H9 (cell line): Measurements from ENCODE around the gene MDFIC2. TPM values are rescaled to one million over a fixed set of nuclear protein-coding genes. Genes with fewer than 3 reads are reported as not detected.

Experiments
- DNase-seq: peaks from one replicate; pipeline ENCODE4 v3.0.0-alpha.2; 2017
- H2AFZ ChIP-seq: one replicate; pipeline ENCODE4 v1.6.1; 2013; ENCODE audit warnings: mild to moderate bottlenecking, low read length, control low read depth, moderate library complexity
- H2AK5ac ChIP-seq: 2 replicates; pipeline ENCODE4 v1.6.1; 2013; ENCODE audit warnings: low read length, control low read depth, mixed read lengths; ENCODE audit not compliant: insufficient read length
- H2BK120ac ChIP-seq: one replicate; pipeline ENCODE4 v1.6.1; 2013; ENCODE audit warnings: low read depth, mild to moderate bottlenecking, low read length, control low read depth, inconsistent platforms; ENCODE audit not compliant: poor library complexity, severe bottlenecking
- H2BK12ac ChIP-seq: 2 replicates; pipeline ENCODE4 v1.6.1; 2013; ENCODE audit warnings: low read length, control low read depth, mixed read lengths, low read depth; ENCODE audit not compliant: insufficient read length
- H2BK15ac ChIP-seq: 2 replicates; pipeline ENCODE4 v1.6.1; 2013; ENCODE audit warnings: low read depth, low read length, control low read depth
- H2BK20ac ChIP-seq: one replicate; pipeline ENCODE4 v1.6.1; 2013; ENCODE audit warnings: low read depth, mild to moderate bottlenecking, low read length, control low read depth, inconsistent platforms; ENCODE audit not compliant: poor library complexity, severe bottlenecking
- H2BK5ac ChIP-seq: 2 replicates; pipeline ENCODE4 v1.6.1; 2013; ENCODE audit warnings: low read length, control low read depth, mixed read lengths; ENCODE audit not compliant: insufficient read length
- H3K14ac ChIP-seq: 2 replicates; pipeline ENCODE4 v1.6.1; 2013; ENCODE audit warnings: low read length, control low read depth; ENCODE audit not compliant: insufficient read depth
- H3K18ac ChIP-seq: 2 replicates; pipeline ENCODE4 v1.6.1; 2013; ENCODE audit warnings: low read depth, mild to moderate bottlenecking, mixed read lengths, low read length, control low read depth; ENCODE audit not compliant: insufficient read length
- H3K23ac ChIP-seq: 2 replicates; pipeline ENCODE4 v1.6.1; 2013; ENCODE audit warnings: low read length, control low read depth, mixed read lengths, low read depth; ENCODE audit not compliant: insufficient read length
- H3K23me2 ChIP-seq: 2 replicates; pipeline ENCODE4 v1.6.1; 2013; ENCODE audit warnings: low read depth, mild to moderate bottlenecking, mixed read lengths, low read length, control low read depth; ENCODE audit not compliant: insufficient read length, poor library complexity, severe bottlenecking
- H3K27ac ChIP-seq: 2 replicates; pipeline ENCODE4 v1.5.1; 2013; ENCODE audit warnings: low read length, control low read depth, mixed read lengths, low read depth; ENCODE audit not compliant: insufficient read length
- H3K27me3 ChIP-seq: 2 replicates; pipeline ENCODE4 v1.6.1; 2013; ENCODE audit warnings: low read length, control low read depth, inconsistent platforms; ENCODE audit not compliant: insufficient read depth
- H3K4ac ChIP-seq: 2 replicates; pipeline ENCODE4 v1.6.1; 2013; ENCODE audit warnings: low read depth, mild to moderate bottlenecking, control low read depth, inconsistent platforms, low read length, moderate library complexity
- H3K4me1 ChIP-seq: 2 replicates; pipeline ENCODE4 v1.6.1; 2013; ENCODE audit warnings: low read length, control low read depth, inconsistent platforms; ENCODE audit not compliant: insufficient read depth
- H3K4me2 ChIP-seq: 2 replicates; pipeline ENCODE4 v1.6.1; 2013; ENCODE audit warnings: low read length, control low read depth, mixed read lengths; ENCODE audit not compliant: insufficient read length, insufficient read depth
- H3K56ac ChIP-seq: 2 replicates; pipeline ENCODE4 v1.6.1; 2013; ENCODE audit warnings: low read depth, mild to moderate bottlenecking, mixed read lengths, low read length, control low read depth; ENCODE audit not compliant: insufficient read length
- H3K79me1 ChIP-seq: 2 replicates; pipeline ENCODE4 v1.6.1; 2013; ENCODE audit warnings: low read depth, mild to moderate bottlenecking, moderate library complexity, low read length, control low read depth, inconsistent platforms; ENCODE audit not compliant: insufficient read depth, poor library complexity, severe bottlenecking
- H3K79me2 ChIP-seq: 2 replicates; pipeline ENCODE4 v1.6.1; 2013; ENCODE audit warnings: low read length, control low read depth, inconsistent platforms; ENCODE audit not compliant: insufficient read depth
- H3K9ac ChIP-seq: 2 replicates; pipeline ENCODE4 v1.6.1; 2013; ENCODE audit warnings: low read length, control low read depth, mixed read lengths; ENCODE audit not compliant: insufficient read length; ENCODE audit errors: extremely low read depth
- H3K9me3 ChIP-seq: one replicate; pipeline ENCODE4 v1.6.1; 2013; ENCODE audit warnings: low read depth, low read length, inconsistent platforms; ENCODE audit not compliant: control insufficient read depth
- H3T11ph ChIP-seq: one replicate; pipeline ENCODE4 v1.6.1; 2013; ENCODE audit warnings: mild to moderate bottlenecking, low read length, control low read depth, inconsistent platforms
- H4K20me1 ChIP-seq: one replicate; pipeline ENCODE4 v1.6.1; 2013; ENCODE audit not compliant: control insufficient read depth, insufficient read length, insufficient read depth
- H4K5ac ChIP-seq: 2 replicates; pipeline ENCODE4 v1.6.1; 2013; ENCODE audit warnings: low read depth, mild to moderate bottlenecking, mixed read lengths, low read length, control low read depth; ENCODE audit not compliant: insufficient read length
- H4K8ac ChIP-seq: replicated peaks from 2 replicates; pipeline ENCODE4 v1.6.1; 2013; ENCODE audit warnings: low read length, control low read depth, mixed read lengths, low read depth; ENCODE audit not compliant: insufficient read length
- H4K91ac ChIP-seq: 2 replicates; pipeline ENCODE4 v1.6.1; 2013; ENCODE audit warnings: low read depth, mild to moderate bottlenecking, moderate library complexity, mixed read lengths, low read length, control low read depth; ENCODE audit not compliant: insufficient read length
- H3K27ac Mint-ChIP-seq, 3 experiments: 2 replicates in 2 of 3; 3 replicates in 1 of 3; pipeline ENCODE4 v1.8.0; 2020 to 2021; ENCODE audit warnings: mixed read lengths in 3 of 3, mild to moderate bottlenecking in 1 of 3, moderate library complexity in 1 of 3
- H3K27me3 Mint-ChIP-seq: 2 replicates; pipeline ENCODE4 v1.8.0; 2021; ENCODE audit warnings: low read depth, mild to moderate bottlenecking, moderate library complexity, mixed read lengths
- H3K36me3 Mint-ChIP-seq, 3 experiments: 2 replicates in 2 of 3; 3 replicates in 1 of 3; pipeline ENCODE4 v1.8.0; 2020 to 2021; ENCODE audit warnings: low read depth in 3 of 3, mixed read lengths in 3 of 3; ENCODE audit not compliant: insufficient read depth in 1 of 3
- H3K4me1 Mint-ChIP-seq, 2 experiments: 2 replicates each; pipeline ENCODE4 v1.8.0; 2020; ENCODE audit warnings: mixed read lengths in 2 of 2
- H3K4me3 Mint-ChIP-seq, 2 experiments: 2 replicates in 1 of 2; 3 replicates in 1 of 2; pipeline ENCODE4 v1.8.0; 2020 to 2021; ENCODE audit warnings: mild to moderate bottlenecking in 2 of 2, mixed read lengths in 2 of 2, moderate library complexity in 1 of 2
- H3K9me3 Mint-ChIP-seq, 2 experiments: 2 replicates in 1 of 2; 3 replicates in 1 of 2; pipeline ENCODE4 v1.8.0; 2020; ENCODE audit warnings: mild to moderate bottlenecking in 2 of 2, mixed read lengths in 2 of 2, moderate library complexity in 1 of 2
- WGBS: extraction: QIAGEN DNeasy Blood & Tissue Kit; methylation state at CpG from one replicate; pipeline ENCODE4 v1.1.7; 2013; ENCODE audit warnings: missing lambda C conversion rate, low lambda C conversion rate, mixed read lengths; ENCODE audit not compliant: insufficient read length; ENCODE audit errors: extremely low coverage; 5-methylcytosine and 5-hydroxymethylcytosine counted together
- total RNA-seq: library from RNA; stranded (reverse); gene quantifications from 2 replicates; pipeline ENCODE4 v1.2.1, GENCODE V29; 2021
- TF ChIP-seq, protein P1 (sequence below): fragments of 200-600 bp; sonication (generic); conservative IDR thresholded peaks from 3 replicates; pipeline ENCODE4 v1.8.0; 2021; ENCODE audit warnings: antibody characterized with exemption, mild to moderate bottlenecking

The MDFIC2 gene
- total RNA-seq, 1 experiment from 2014 or later, result not detected

DNA sequence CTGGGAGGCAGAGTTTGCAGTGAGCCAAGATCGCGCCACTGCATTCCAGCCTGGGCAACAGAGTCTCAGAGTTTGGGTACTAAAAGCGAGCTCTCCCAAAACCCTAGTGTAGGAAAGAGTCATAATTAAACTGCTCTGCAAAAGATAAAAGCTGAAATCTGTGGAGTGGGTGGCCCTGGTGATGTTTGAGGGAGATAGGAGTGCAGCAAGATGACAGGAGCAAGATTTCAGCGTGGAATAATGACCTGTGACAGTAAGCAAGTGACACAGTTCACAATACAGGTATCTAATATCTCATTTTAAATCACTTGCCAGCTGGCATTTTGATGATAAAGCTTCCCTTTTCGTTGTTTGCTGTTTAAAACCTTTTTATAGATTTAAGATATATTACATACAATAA lies 79.3 kb downstream of the MDFIC2 start:
- Mint-ChIP-seq H3K36me3 (no peaks in the 10 kb centered on the region), H3K27ac (no peak overlapping the region), H3K4me1 (0 out of 4 replicates have a peak, but pooled peaks cover 0 to 3% of the 10 kb centered on the region in 2 experiments), H3K9me3 (no peaks in the 10 kb centered on the region), H3K27me3 (no peaks in the 10 kb centered on the region; the same call in none of the 2 replicates), H3K4me3 (no peak overlapping the region)
- H3K23ac ChIP-seq, result no peak overlapping the region
- H3K79me2 ChIP-seq, result no peaks in the 10 kb centered on the region
- H4K20me1 ChIP-seq, result no peaks in the 10 kb centered on the region
- WGBS, result no CpG with 5 or more reads among the region's 5 CpGs
- H2BK12ac ChIP-seq, result no peak overlapping the region
- DNase-seq, result no peak
- no peak overlapping the region for H3T11ph ChIP-seq
- H3K27ac ChIP-seq, result no peak overlapping the region
- no peak overlapping the region for H4K5ac ChIP-seq
- no peak overlapping the region for H3K9ac ChIP-seq
- H3K4me1 ChIP-seq, result no peaks in the 10 kb centered on the region
- TF ChIP-seq, protein P1, sequence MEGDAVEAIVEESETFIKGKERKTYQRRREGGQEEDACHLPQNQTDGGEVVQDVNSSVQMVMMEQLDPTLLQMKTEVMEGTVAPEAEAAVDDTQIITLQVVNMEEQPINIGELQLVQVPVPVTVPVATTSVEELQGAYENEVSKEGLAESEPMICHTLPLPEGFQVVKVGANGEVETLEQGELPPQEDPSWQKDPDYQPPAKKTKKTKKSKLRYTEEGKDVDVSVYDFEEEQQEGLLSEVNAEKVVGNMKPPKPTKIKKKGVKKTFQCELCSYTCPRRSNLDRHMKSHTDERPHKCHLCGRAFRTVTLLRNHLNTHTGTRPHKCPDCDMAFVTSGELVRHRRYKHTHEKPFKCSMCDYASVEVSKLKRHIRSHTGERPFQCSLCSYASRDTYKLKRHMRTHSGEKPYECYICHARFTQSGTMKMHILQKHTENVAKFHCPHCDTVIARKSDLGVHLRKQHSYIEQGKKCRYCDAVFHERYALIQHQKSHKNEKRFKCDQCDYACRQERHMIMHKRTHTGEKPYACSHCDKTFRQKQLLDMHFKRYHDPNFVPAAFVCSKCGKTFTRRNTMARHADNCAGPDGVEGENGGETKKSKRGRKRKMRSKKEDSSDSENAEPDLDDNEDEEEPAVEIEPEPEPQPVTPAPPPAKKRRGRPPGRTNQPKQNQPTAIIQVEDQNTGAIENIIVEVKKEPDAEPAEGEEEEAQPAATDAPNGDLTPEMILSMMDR, result no peak
- no peak overlapping the region for H4K8ac ChIP-seq
- H3K23me2 ChIP-seq, result no peaks in the 10 kb centered on the region
- H3K4ac ChIP-seq, result no peak overlapping the region
- H3K27me3 ChIP-seq, result no peaks in the 10 kb centered on the region
- no peak overlapping the region for H4K91ac ChIP-seq
- no peak overlapping the region for H2BK120ac ChIP-seq
- H3K18ac ChIP-seq, result no peak overlapping the region
- no peak overlapping the region for H2AFZ ChIP-seq
- H3K56ac ChIP-seq, result no peak overlapping the region
- no peak overlapping the region for H2BK5ac ChIP-seq
- H3K9me3 ChIP-seq, result no peaks in the 10 kb centered on the region
- no peaks in the 10 kb centered on the region for H3K79me1 ChIP-seq
- H2AK5ac ChIP-seq, result no peak overlapping the region
- H3K4me2 ChIP-seq, result no peak overlapping the region
- no peak overlapping the region for H3K14ac ChIP-seq
- H2BK15ac ChIP-seq, result no peak overlapping the region
- no peak overlapping the region for H2BK20ac ChIP-seq
